HepG2 (cell line): ENCODE data around the gene PSRC1. TPM values are rescaled to one million over a fixed set of nuclear protein-coding genes. Genes with fewer than 3 reads are reported as not detected.

ENCODE experiments used
- ARNT2 ChIP-seq: sonication (generic); formaldehyde crosslinking; IDR thresholded peaks from 2 replicates; pipeline ENCODE4 v1.8.0; 2022; ENCODE audit warnings: mild to moderate bottlenecking, low read depth, missing genetic modification reagents, moderate library complexity
- CEBPB ChIP-seq: IDR thresholded peaks from 2 replicates; pipeline ENCODE4 v1.6.1; 2011; ENCODE audit warnings: low read depth, low read length, improper control_type of control experiment, borderline replicate concordance
- CEBPG ChIP-seq: IDR thresholded peaks from 2 replicates; pipeline ENCODE4 v1.6.1; 2016
- KLF15 ChIP-seq: sonication (generic); formaldehyde crosslinking; IDR thresholded peaks from 2 replicates; pipeline ENCODE4 v1.8.1; 2023; ENCODE audit warnings: borderline replicate concordance, mild to moderate bottlenecking, inconsistent platforms, missing genetic modification reagents, mixed read lengths
- REL ChIP-seq: sonication (generic); formaldehyde crosslinking; conservative IDR thresholded peaks from 2 replicates; pipeline ENCODE4 v1.8.0; 2022; ENCODE audit warnings: mild to moderate bottlenecking, missing genetic modification reagents, moderate library complexity
- SP5 ChIP-seq: IDR thresholded peaks from 2 replicates; pipeline ENCODE4 v1.6.1; 2016; ENCODE audit warnings: low read depth, borderline replicate concordance
- TARDBP ChIP-seq: sonication (generic); formaldehyde crosslinking; IDR thresholded peaks from 2 replicates; pipeline ENCODE4 v1.8.0; 2022; ENCODE audit warnings: mild to moderate bottlenecking, missing genetic modification reagents
- ZBTB38 ChIP-seq: sonication (generic); formaldehyde crosslinking; IDR thresholded peaks from 2 replicates; pipeline ENCODE4 v1.5.1; 2020; ENCODE audit warnings: mild to moderate bottlenecking, missing genetic modification reagents
- ZFX ChIP-seq: sonication (generic); formaldehyde crosslinking; IDR thresholded peaks from 2 replicates; pipeline ENCODE4 v1.4.0; 2020; ENCODE audit warnings: mild to moderate bottlenecking, low read depth, missing genetic modification reagents, moderate library complexity
- ZNF225 ChIP-seq: sonication (generic); formaldehyde crosslinking; IDR thresholded peaks from 2 replicates; pipeline ENCODE4 v1.4.0; 2020; ENCODE audit warnings: mild to moderate bottlenecking, missing genetic modification reagents
- ZNF274 ChIP-seq: sonication (generic); formaldehyde crosslinking; IDR thresholded peaks from 2 replicates; pipeline ENCODE4 v1.5.1; 2020; ENCODE audit warnings: mild to moderate bottlenecking, missing genetic modification reagents
- ZNF329 ChIP-seq: sonication (generic); formaldehyde crosslinking; IDR thresholded peaks from 2 replicates; pipeline ENCODE4 v1.9.0; 2021; ENCODE audit warnings: low read depth, mild to moderate bottlenecking, missing genetic modification reagents
- ZNF550 ChIP-seq: sonication (generic); formaldehyde crosslinking; IDR thresholded peaks from 2 replicates; pipeline ENCODE4 v1.4.0; 2020; ENCODE audit warnings: mild to moderate bottlenecking, missing genetic modification reagents, borderline replicate concordance
- ZSCAN9 ChIP-seq: IDR thresholded peaks from 2 replicates; pipeline ENCODE4 v1.6.1; 2016; ENCODE audit warnings: borderline replicate concordance
- polyA plus RNA-seq, 8 experiments: library from polyadenylated mRNA; depleted of rRNA in 3 of 8; stranded (reverse) in 7 of 8; unstranded in 1 of 8; fragments of >200 nt; fragmentation: Illumina TruSeq in 4 of 8; extraction: Trizol in 4 of 8; gene quantifications; 2 replicates each; pipeline versions ENCODE4 v1.2.1 to v1.2.3, GENCODE V29; 2011 to 2016; ENCODE audit warnings: low read depth in 4 of 8, missing spikeins in 1 of 8, mixed read lengths in 1 of 8; ENCODE audit not compliant: insufficient read depth in 1 of 8
- total RNA-seq, 5 experiments: library from RNA; depleted of rRNA; stranded (reverse); fragments of >200 nt; fragmentation: Illumina TruSeq; extraction: Trizol; gene quantifications; 2 replicates each; pipeline ENCODE4 v1.2.3, GENCODE V29; 2016; ENCODE audit warnings: low read depth in 1 of 5
- TF ChIP-seq, protein P1 (sequence below): sonication (generic); formaldehyde crosslinking; IDR thresholded peaks from 2 replicates; pipeline ENCODE4 v1.4.0; 2020; ENCODE audit warnings: missing genetic modification reagents
- TF ChIP-seq, protein P2 (sequence below), 2 experiments: sonication (generic) in 1 of 2; formaldehyde crosslinking in 1 of 2; IDR thresholded peaks; 2 replicates each; pipeline versions ENCODE4 v1.4.0 to v1.6.1; 2018 to 2020; ENCODE audit warnings: missing genetic modification reagents in 2 of 2, borderline replicate concordance in 1 of 2, low read depth in 1 of 2, mild to moderate bottlenecking in 1 of 2, missing biosample characterization in 1 of 2
- TF ChIP-seq, protein P3 (sequence below): IDR thresholded peaks from 2 replicates; pipeline ENCODE4 v1.6.1; 2012; ENCODE audit warnings: inconsistent platforms
- TF ChIP-seq, protein P4 (sequence below): sonication (generic); formaldehyde crosslinking; IDR thresholded peaks from 2 replicates; pipeline ENCODE4 v1.5.0; 2020; ENCODE audit warnings: mild to moderate bottlenecking, missing genetic modification reagents, borderline replicate concordance

The PSRC1 gene
- total and polyA plus RNA-seq, 2 of the 13 experiments (the other 11 are each of a cell fraction or from before 2014, with no cell fraction given) = 28.6 to 30.3 TPM

DNA sequence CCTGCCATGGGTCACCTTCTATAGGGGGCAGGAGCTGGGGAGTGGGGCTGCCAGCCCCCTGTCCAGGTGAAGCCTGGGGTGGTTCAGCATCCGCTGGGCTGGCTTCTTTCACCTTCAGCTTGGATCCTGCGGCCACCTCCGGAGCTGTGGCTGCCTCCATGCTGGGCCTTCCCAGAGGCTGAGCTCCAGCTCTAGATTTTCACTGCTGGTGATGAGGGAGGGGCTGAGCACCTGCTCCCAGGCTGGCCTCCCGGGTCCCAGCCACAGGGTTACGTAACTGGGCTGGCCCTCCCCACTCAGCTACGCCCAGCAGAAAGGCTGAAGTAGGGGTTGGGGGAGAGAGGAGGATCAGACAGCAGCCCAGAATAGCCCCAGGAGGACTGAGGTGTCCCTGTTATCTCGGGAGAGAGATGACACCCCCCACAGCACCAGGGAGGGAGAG, 23.9 kb upstream of the PSRC1 start, which contains the start of gene MYBPHL (continued):
- TF ChIP-seq, protein P1, sequence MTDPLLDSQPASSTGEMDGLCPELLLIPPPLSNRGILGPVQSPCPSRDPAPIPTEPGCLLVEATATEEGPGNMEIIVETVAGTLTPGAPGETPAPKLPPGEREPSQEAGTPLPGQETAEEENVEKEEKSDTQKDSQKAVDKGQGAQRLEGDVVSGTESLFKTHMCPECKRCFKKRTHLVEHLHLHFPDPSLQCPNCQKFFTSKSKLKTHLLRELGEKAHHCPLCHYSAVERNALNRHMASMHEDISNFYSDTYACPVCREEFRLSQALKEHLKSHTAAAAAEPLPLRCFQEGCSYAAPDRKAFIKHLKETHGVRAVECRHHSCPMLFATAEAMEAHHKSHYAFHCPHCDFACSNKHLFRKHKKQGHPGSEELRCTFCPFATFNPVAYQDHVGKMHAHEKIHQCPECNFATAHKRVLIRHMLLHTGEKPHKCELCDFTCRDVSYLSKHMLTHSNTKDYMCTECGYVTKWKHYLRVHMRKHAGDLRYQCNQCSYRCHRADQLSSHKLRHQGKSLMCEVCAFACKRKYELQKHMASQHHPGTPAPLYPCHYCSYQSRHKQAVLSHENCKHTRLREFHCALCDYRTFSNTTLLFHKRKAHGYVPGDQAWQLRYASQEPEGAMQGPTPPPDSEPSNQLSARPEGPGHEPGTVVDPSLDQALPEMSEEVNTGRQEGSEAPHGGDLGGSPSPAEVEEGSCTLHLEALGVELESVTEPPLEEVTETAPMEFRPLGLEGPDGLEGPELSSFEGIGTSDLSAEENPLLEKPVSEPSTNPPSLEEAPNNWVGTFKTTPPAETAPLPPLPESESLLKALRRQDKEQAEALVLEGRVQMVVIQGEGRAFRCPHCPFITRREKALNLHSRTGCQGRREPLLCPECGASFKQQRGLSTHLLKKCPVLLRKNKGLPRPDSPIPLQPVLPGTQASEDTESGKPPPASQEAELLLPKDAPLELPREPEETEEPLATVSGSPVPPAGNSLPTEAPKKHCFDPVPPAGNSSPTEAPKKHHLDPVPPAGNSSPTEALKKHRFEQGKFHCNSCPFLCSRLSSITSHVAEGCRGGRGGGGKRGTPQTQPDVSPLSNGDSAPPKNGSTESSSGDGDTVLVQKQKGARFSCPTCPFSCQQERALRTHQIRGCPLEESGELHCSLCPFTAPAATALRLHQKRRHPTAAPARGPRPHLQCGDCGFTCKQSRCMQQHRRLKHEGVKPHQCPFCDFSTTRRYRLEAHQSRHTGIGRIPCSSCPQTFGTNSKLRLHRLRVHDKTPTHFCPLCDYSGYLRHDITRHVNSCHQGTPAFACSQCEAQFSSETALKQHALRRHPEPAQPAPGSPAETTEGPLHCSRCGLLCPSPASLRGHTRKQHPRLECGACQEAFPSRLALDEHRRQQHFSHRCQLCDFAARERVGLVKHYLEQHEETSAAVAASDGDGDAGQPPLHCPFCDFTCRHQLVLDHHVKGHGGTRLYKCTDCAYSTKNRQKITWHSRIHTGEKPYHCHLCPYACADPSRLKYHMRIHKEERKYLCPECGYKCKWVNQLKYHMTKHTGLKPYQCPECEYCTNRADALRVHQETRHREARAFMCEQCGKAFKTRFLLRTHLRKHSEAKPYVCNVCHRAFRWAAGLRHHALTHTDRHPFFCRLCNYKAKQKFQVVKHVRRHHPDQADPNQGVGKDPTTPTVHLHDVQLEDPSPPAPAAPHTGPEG (CRISPR knock-in tag) = no peak
- 0 out of 2 replicates have a peak, but pooled peaks have one; percentile 6 for TF ChIP-seq SP5
- TF ChIP-seq ZNF550 (CRISPR knock-in tag) = peak; percentile 50; the same call in 1 of the 2 replicates
- peak; percentile 47; the same call in 1 of the 2 replicates for TF ChIP-seq CEBPB
- TF ChIP-seq ZSCAN9 (CRISPR knock-in tag) = 0 out of 2 replicates have a peak, but pooled peaks have one; percentile 39
- TF ChIP-seq ARNT2 (CRISPR knock-in tag) = peak; percentile 53; the same call in 1 of the 2 replicates
- TF ChIP-seq, protein P2, sequence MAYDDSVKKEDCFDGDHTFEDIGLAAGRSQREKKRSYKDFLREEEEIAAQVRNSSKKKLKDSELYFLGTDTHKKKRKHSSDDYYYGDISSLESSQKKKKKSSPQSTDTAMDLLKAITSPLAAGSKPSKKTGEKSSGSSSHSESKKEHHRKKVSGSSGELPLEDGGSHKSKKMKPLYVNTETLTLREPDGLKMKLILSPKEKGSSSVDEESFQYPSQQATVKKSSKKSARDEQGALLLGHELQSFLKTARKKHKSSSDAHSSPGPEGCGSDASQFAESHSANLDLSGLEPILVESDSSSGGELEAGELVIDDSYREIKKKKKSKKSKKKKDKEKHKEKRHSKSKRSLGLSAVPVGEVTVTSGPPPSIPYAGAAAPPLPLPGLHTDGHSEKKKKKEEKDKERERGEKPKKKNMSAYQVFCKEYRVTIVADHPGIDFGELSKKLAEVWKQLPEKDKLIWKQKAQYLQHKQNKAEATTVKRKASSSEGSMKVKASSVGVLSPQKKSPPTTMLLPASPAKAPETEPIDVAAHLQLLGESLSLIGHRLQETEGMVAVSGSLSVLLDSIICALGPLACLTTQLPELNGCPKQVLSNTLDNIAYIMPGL (CRISPR knock-in tag; IDR thresholded peaks at IDR 0.05; ENCODE audit: borderline replicate concordance in 1 of 2, low read depth in 1 of 2) = no peak
- TF ChIP-seq, protein P3, sequence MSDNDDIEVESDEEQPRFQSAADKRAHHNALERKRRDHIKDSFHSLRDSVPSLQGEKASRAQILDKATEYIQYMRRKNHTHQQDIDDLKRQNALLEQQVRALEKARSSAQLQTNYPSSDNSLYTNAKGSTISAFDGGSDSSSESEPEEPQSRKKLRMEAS = 0 out of 2 replicates have a peak, but pooled peaks have one; percentile 17
- TF ChIP-seq REL (CRISPR knock-in tag) = no peak
- no peak for TF ChIP-seq ZNF274 (CRISPR knock-in tag)
- TF ChIP-seq, protein P4, sequence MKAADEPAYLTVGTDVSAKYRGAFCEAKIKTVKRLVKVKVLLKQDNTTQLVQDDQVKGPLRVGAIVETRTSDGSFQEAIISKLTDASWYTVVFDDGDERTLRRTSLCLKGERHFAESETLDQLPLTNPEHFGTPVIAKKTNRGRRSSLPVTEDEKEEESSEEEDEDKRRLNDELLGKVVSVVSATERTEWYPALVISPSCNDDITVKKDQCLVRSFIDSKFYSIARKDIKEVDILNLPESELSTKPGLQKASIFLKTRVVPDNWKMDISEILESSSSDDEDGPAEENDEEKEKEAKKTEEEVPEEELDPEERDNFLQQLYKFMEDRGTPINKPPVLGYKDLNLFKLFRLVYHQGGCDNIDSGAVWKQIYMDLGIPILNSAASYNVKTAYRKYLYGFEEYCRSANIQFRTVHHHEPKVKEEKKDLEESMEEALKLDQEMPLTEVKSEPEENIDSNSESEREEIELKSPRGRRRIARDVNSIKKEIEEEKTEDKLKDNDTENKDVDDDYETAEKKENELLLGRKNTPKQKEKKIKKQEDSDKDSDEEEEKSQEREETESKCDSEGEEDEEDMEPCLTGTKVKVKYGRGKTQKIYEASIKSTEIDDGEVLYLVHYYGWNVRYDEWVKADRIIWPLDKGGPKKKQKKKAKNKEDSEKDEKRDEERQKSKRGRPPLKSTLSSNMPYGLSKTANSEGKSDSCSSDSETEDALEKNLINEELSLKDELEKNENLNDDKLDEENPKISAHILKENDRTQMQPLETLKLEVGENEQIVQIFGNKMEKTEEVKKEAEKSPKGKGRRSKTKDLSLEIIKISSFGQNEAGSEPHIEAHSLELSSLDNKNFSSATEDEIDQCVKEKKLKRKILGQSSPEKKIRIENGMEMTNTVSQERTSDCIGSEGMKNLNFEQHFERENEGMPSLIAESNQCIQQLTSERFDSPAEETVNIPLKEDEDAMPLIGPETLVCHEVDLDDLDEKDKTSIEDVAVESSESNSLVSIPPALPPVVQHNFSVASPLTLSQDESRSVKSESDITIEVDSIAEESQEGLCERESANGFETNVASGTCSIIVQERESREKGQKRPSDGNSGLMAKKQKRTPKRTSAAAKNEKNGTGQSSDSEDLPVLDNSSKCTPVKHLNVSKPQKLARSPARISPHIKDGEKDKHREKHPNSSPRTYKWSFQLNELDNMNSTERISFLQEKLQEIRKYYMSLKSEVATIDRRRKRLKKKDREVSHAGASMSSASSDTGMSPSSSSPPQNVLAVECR (CRISPR knock-in tag) = peak; percentile 55; the same call in 1 of the 2 replicates
- 0 out of 2 replicates have a peak, but pooled peaks have one; percentile 29 for TF ChIP-seq ZBTB38 (CRISPR knock-in tag)
- peak; percentile 49 for TF ChIP-seq ZFX (CRISPR knock-in tag)
- peak; percentile 79 for TF ChIP-seq CEBPG
- TF ChIP-seq KLF15 (CRISPR knock-in tag) = no peak
- TF ChIP-seq ZNF329 (CRISPR knock-in tag) = no peak
- TF ChIP-seq TARDBP (CRISPR knock-in tag) = no peak
- 0 out of 2 replicates have a peak, but pooled peaks have one; percentile 66 for TF ChIP-seq ZNF225 (CRISPR knock-in tag)
